ENCODE data around the gene NPC1L1.

The NPC1L1 gene

GRCh38 chr7:44541028-44541869 lies at the start of gene NPC1L1:
Gene NPC1L1, minus strand, starts transcription at chr7:44541330. Its CDS starts 71 bp downstream, at chr7:44541259.
- no peak for DNase-seq

- DNase-seq, result no peak
Observed at GRCh38 chr7:44590910-44591309, 49.8 kb upstream of the NPC1L1 start.

- DNase-seq, result peak; percentile 56
Observed at GRCh38 chr7:44587843-44588711, 46.9 kb upstream of the NPC1L1 start.

- no peak for DNase-seq
Observed at GRCh38 chr7:44583146-44583865, 42.2 kb upstream of the NPC1L1 start.

GRCh38 chr7:44581879-44582603 lies 40.9 kb upstream of the NPC1L1 start, which contains the start of gene TMED4:
Gene TMED4, minus strand, starts transcription at chr7:44582231. Its CDS starts 25 bp downstream, at chr7:44582206.
- DNase-seq, result peak; percentile 98

- DNase-seq, result no peak
Observed at GRCh38 chr7:44580945-44581878, 40.1 kb upstream of the NPC1L1 start.

- no peak for DNase-seq
Observed at GRCh38 chr7:44576228-44576627, 35.1 kb upstream of the NPC1L1 start.

- DNase-seq, result no peak
Observed at GRCh38 chr7:44575054-44575453, 33.9 kb upstream of the NPC1L1 start.

- no peak for DNase-seq
Observed at GRCh38 chr7:44574287-44574872, 33.2 kb upstream of the NPC1L1 start.

GRCh38 chr7:44573464-44574286 lies 32.5 kb upstream of the NPC1L1 start, which contains the start of gene DDX56:
Gene DDX56, minus strand, starts transcription at chr7:44573908. Its CDS starts 13 bp downstream, at chr7:44573895.
- DNase-seq, result peak; percentile 92

GRCh38 chr7:44572771-44573170 lies 31.6 kb upstream of the NPC1L1 start:
- DNase-seq, result no peak

- no peak for DNase-seq
Observed at GRCh38 chr7:44569959-44570358, 28.8 kb upstream of the NPC1L1 start.

- DNase-seq, result no peak
Observed at GRCh38 chr7:44568771-44569560, 27.8 kb upstream of the NPC1L1 start.

- DNase-seq, result no peak
Observed at GRCh38 chr7:44567884-44568283, 26.8 kb upstream of the NPC1L1 start.

GRCh38 chr7:44566680-44567079 lies 25.6 kb upstream of the NPC1L1 start:
- DNase-seq, result no peak

GRCh38 chr7:44565795-44566559 lies 24.8 kb upstream of the NPC1L1 start:
- no peak for DNase-seq

- peak; percentile 51 for DNase-seq
Observed at GRCh38 chr7:44565097-44565794, 24.1 kb upstream of the NPC1L1 start.
